OCI-M2 (cell line): ENCODE data around the gene SMIM24.
"Not testable (repeated sequence)": the region's sequence is repeated elsewhere in the genome, so short reads cannot be mapped to it uniquely, and the experiment has no call there.

Experiments used
- DNase-seq: peaks from one replicate; lab custom pipeline; 2025; ENCODE audit not compliant: unreplicated experiment; lab: John Stamatoyannopoulos, UW

Gene SMIM24

GRCh38 chr19:3515891-3516422, 35.6 kb upstream of the SMIM24 start:
- DNase-seq = no peak

DNA sequence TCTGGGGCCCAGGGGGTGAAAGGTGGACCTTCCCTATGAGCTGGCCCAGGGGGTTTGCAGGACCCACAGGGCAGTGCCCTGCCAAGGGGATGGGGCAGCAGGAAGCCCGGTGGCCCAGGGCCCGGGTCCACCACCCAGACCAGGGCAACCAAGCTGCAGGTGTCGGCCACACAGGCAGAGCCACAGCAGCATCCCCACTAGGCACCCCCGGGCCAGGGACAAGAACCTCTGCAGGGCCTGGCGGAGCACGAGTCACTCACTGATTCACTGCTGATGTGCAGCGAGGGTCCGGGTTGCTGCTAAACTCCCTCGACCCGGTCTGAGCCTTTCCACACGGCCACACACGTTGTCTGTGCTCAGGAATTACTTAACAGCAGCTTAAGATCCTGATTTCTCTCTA, 34.6 kb upstream of the SMIM24 start:
- DNase-seq = no peak

DNA sequence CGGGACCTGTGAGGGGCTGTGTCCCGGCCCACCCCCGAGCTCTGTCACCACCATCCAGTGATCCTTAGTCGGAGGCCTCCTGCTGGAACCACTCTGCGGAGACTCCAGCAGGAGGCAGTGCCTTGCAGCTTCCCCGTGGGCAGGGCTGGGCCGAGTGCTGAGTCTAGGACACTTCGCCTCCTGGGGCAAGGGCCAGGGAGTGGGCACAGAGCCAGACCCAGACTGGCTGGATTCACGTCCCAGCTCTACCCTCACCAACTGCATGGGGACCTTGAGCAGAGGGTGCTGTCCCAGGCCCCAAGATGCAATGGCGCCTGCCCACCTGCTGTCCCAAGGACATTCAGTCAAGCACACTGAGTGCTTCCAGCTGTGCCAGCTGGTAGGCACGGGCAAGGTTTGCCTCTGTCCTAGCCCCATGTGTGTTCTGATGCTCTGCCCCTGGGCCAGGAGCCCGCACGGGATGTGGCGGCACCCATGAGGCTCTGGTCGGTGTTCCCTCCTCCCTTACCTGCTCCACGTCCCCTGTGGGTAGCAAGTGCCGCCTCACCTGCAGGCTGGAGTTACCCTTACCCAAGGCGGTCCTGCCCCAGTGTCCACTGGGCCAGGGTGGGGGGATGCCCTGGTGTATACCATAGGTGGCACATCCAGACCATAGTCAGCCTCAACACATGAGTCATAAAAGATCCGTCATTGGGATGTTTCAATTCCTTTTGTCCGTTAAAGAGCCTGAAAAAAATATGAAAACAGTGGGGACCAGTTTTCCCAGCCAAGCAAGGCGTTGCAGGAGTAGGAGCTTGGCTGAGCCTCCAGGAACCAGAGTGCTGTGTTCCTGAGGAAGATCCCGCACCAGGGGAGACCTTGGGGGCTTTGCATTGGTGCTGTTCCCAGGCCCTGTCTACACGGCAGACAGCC, 33.2 kb upstream of the SMIM24 start:
- DNase-seq = no peak

DNA sequence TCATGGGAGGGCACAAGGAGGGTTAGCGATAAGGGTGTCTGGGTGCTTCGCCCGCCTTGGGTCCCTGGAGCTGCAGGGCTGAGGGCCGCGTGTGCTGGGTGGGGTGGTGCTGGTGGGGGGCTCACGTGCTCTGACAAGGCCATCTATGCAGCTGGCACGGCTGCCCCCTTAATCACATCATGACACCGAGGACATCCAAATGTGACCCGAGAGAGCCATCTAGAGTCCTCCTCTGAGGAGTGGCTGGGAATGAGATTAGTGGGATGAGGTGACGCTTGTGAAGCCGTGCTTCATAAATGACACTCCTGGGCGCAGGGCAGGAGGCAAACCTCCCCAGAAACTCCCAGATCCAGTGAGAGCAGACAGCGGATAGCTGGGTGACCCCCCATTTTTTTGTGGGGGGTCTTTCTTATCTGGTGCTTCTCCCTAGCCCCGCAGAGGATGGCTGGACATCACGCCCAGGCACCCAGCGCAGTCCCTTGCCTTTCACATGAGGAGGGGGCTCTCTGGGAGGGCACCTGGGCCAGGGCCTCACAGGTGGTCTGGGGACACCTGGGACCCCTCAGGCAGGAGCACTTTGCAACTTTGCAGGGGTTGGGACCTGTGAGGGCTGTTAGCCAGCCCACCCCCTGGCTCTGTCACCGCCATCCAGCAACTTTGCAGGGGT, 32.4 kb upstream of the SMIM24 start:
- DNase-seq = no peak

GRCh38 chr19:3511506-3512251, 31.4 kb upstream of the SMIM24 start:
- DNase-seq = no peak

- no peak for DNase-seq
These were observed 30.4 kb upstream of the SMIM24 start for GRCh38 chr19:3510727-3511126.

GRCh38 chr19:3509566-3509989, 29.3 kb upstream of the SMIM24 start:
- DNase-seq = no peak

DNA sequence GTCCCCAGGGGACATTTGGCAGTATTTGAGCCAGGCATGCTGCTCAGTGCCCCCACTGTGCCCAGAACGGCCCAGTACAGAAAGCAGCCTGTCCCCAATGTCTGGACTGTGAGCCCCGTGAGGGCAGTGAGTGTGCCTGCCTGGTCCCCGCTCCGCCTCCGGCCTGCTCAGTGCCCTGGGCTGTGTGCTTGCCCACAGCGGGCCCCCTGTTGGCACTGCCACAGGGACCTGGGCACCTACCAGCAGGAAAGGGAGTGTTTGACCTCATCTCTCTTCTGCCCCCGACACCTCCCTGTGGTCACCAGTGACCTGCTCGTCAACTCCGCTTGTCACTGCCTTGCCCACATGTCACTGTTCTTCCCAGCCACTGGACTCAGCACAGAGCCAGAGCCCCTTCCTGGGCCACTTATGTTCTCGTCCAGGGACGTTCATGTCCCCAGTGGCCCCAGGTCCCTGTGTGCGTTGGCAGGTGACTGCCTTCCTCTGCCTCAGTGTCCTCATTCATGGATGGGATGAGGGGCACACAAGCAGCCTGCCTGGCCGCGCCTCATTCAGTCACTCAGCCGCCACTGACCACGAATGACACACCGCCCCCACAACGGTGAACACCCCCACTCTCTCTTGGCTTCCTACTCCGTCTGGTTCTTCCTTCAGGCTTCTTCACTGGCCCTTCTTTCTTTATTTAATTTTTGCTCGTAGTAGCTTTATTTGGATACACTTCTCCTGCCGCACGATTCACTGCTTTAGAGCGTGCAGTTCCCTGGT, 28.6 kb upstream of the SMIM24 start:
- no peak for DNase-seq

GRCh38 chr19:3508121-3508661, 27.9 kb upstream of the SMIM24 start:
- not testable (repeated sequence) for DNase-seq

DNA sequence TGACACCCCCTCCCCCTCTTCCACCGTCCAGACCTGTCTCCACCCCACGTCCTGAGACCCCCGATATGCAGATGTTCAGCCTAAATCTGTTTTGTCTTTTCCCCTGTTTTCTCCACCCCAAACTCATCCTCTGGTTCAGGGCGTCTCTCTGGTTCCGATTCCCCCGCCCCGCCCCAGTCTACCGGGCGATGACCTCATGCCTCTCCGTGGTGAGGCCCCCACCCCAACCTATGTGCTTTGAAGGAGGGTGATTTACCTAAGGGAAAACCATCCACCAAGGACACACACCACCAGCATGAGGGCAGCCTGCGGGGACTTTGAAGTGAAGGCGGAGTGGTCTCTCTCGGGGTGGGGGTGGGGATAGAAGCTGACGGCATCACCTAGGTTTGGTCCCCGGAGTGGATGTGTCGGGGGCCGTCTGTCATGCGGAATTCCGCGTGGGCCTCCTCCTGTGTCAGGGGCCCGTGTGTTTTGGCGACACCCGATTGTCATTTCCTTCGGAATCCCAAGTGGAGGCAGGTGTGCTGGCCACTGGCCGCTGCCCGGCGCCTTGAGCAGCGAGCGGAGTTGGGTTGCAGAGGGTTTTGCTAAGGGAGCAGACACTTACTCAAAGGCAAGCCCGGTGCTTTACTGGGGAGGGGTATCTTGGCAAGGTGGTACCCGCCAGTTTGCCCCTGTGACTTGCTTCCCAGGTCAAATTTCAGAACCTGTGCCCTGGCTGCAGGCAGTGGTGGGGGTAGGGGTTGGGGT, 27.2 kb upstream of the SMIM24 start:
- no peak for DNase-seq

DNA sequence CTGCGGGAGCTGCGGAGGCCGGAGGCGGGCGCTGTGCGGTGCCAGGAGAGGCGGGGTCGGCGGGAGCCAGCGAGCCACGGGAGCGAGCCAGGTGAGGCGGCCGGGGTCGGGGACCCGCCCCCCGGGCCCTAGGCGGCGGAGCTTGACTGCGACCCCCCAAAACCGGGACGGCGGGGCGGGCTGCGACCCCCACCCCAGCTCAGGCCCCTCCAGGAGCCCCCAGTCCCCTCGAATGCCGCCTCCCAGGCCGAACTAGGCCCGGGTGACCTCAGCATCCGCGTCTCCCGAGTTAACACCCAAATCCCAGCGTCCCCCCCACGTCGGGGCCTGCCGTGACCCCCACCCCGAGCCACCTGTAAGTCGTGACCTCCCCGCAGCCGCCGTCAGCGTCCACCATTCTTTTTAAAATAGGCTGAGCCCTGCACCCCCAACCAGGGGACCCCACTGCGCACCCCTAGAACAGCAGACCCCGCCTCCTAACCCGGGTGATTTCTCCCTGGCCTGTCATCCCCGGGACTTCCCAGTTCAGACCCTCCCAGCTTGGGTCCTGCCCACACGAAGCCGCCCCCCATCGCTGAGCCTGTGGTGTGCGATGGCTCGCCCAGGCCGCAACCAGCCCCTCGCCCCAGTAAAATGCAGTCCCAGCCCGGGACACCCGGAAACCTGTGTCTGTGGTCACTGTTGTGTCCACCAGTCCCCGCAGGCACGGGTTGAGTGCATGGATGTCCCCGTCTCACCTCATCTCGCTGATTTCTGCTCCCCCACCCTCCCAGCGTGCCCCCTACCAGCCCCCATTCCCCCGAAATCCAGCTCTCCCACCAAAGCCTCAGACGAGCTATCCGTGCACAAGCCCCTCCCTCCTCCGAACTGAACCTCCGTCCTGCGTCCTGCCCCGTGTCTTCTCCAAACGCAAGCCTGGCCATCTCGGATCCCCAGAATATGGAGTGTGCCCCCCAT, 26.3 kb upstream of the SMIM24 start:
- no peak for DNase-seq

DNA sequence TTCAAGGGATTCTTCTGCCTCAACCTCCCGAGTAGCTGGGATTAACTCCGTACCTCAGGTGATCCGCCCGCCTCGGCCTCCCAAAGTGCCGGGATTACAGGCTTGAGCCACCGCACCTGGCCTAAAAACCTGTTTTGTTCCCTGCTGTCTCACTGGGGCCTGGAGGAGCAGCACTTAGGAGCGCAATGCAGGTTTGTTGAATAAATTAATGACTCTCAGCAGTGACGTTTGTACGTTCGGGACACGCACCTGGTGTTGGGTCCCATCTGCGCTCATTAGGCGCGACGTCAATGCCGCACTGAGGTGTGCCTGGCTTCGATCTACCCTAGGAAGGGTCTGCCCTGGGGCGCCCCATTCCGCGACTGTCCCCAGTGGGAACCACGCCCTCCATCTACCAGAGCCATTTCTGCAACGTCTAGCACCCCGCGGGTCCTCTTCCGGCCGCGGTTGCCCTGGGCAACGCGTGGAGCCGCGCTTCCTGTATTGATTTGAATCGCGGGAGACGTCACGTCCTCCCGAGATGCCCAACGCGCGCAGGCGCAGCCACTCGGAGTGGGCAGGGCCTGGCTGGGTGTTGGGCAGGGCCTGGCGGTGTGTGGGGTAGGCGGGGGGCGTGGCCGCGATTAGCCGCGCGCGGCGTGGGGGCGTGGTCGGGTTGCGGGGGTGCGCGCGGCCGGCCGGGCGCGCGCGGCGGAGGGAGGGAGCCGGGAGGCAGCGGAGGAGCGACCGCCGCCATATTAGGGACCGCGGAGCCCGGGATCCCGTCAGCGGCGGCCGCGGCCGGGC, 25.5 kb upstream of the SMIM24 start, which contains the start of gene FZR1:
TSS of gene FZR1 (plus strand) at position 714 of the 786 bp plus-strand sequence. CDS start 16,679 bp downstream, outside the sequence.
- DNase-seq = peak; percentile 62

GRCh38 chr19:3504735-3505134, 24.4 kb upstream of the SMIM24 start:
- no peak for DNase-seq

- DNase-seq = no peak
These were observed 22.8 kb upstream of the SMIM24 start for GRCh38 chr19:3503036-3503572.

DNA sequence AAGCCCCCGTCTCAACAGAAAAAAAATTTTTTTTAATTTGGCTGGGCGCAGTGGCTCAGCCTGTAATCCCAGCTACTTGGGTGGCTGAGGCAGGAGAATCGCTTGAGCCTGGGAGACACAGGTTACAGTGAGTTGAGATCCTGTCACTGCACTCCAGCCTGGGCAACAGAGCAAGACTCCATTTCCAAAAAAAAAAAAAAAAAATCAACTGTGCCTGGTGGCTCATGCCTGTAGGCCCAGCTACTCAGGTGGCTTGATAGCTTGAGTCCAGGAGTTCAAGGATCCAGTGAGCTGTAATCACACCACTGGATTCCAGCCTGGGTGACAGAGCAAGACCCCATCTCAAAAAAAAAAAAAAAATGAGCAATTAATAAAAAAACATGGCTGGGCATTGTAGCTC, 21.5 kb upstream of the SMIM24 start:
- no peak for DNase-seq

GRCh38 chr19:3500429-3501101, 20.2 kb upstream of the SMIM24 start, which contains the start of gene DOHH:
TSS of gene DOHH (minus strand) at chr19:3500674. CDS start at chr19:3496814, 3,860 bp downstream.
- DNase-seq = peak; percentile 83
